Osteoblast (primary cell): ENCODE measurements around the gene LAMA5. TPM values are rescaled to one million over a fixed set of nuclear protein-coding genes. Genes with fewer than 3 reads are reported as not detected.

ENCODE experiments used
- DNase-seq: peaks from one replicate; pipeline ENCODE4 v3.0.0; 2011; ENCODE audit warnings: low spot score, mixed read lengths; ENCODE audit not compliant: insufficient read length; ENCODE audit errors: missing footprints
- H2AFZ ChIP-seq: 2 replicates; pipeline ENCODE4 v1.6.0; 2011; ENCODE audit warnings: mild to moderate bottlenecking, low read length
- H3K27ac ChIP-seq: 2 replicates; pipeline ENCODE4 v1.5.1; 2011; ENCODE audit warnings: mild to moderate bottlenecking, low read depth, low read length, moderate library complexity
- H3K27me3 ChIP-seq: 2 replicates; pipeline ENCODE4 v1.6.0; 2012; ENCODE audit warnings: mild to moderate bottlenecking, control low read depth, inconsistent platforms, low read length, moderate library complexity; ENCODE audit not compliant: insufficient read depth
- H3K36me3 ChIP-seq: 2 replicates; pipeline ENCODE4 v1.5.1; 2011; ENCODE audit warnings: mild to moderate bottlenecking, low read length, control low read depth, moderate library complexity; ENCODE audit not compliant: insufficient read depth
- H3K4me1 ChIP-seq: 2 replicates; pipeline ENCODE4 v1.5.1; 2011; ENCODE audit warnings: mild to moderate bottlenecking, low read length, control low read depth, moderate library complexity; ENCODE audit not compliant: insufficient read depth
- H3K4me2 ChIP-seq: 2 replicates; pipeline ENCODE4 v1.6.0; 2011; ENCODE audit warnings: mild to moderate bottlenecking, low read length; ENCODE audit not compliant: insufficient read depth
- H3K4me3 ChIP-seq: fragments of 200-600 bp; sonication (generic); 3 replicates; pipeline ENCODE4 v1.5.1; 2012; ENCODE audit warnings: mild to moderate bottlenecking, low read length, inconsistent platforms; ENCODE audit not compliant: insufficient read depth
- H3K79me2 ChIP-seq: 2 replicates; pipeline ENCODE4 v1.6.0; 2012; ENCODE audit warnings: mild to moderate bottlenecking, low read length, control low read depth, inconsistent platforms; ENCODE audit not compliant: insufficient read depth
- H3K9me3 ChIP-seq: 2 replicates; pipeline ENCODE4 v1.5.1; 2011; ENCODE audit warnings: low read depth, low read length, control low read depth
- H4K20me1 ChIP-seq: 2 replicates; pipeline ENCODE4 v1.6.0; 2012; ENCODE audit warnings: mild to moderate bottlenecking, low read length, control low read depth; ENCODE audit not compliant: insufficient read depth
- CTCF ChIP-seq: IDR thresholded peaks from 2 replicates; pipeline ENCODE4 v1.5.1; 2011; ENCODE audit warnings: mild to moderate bottlenecking, low read depth, low read length, moderate library complexity; ENCODE audit errors: extremely low read depth
- total RNA-seq: library from RNA; depleted of rRNA; stranded (reverse); fragments of >200 nt; gene quantifications from 2 replicates; pipeline ENCODE4 v1.2.3, GENCODE V29; 2012

Gene LAMA5
- total RNA-seq, 1 donor, result 2.2 TPM

GRCh38 chr20:62363920-62364851 is 2.9 kb downstream of the LAMA5 start:
- TF ChIP-seq CTCF, result no peak
- H3K4me1 ChIP-seq, result peaks cover 16% of the 10 kb centered on the region
- peaks cover 25% of the 10 kb centered on the region for H3K27me3 ChIP-seq

DNA sequence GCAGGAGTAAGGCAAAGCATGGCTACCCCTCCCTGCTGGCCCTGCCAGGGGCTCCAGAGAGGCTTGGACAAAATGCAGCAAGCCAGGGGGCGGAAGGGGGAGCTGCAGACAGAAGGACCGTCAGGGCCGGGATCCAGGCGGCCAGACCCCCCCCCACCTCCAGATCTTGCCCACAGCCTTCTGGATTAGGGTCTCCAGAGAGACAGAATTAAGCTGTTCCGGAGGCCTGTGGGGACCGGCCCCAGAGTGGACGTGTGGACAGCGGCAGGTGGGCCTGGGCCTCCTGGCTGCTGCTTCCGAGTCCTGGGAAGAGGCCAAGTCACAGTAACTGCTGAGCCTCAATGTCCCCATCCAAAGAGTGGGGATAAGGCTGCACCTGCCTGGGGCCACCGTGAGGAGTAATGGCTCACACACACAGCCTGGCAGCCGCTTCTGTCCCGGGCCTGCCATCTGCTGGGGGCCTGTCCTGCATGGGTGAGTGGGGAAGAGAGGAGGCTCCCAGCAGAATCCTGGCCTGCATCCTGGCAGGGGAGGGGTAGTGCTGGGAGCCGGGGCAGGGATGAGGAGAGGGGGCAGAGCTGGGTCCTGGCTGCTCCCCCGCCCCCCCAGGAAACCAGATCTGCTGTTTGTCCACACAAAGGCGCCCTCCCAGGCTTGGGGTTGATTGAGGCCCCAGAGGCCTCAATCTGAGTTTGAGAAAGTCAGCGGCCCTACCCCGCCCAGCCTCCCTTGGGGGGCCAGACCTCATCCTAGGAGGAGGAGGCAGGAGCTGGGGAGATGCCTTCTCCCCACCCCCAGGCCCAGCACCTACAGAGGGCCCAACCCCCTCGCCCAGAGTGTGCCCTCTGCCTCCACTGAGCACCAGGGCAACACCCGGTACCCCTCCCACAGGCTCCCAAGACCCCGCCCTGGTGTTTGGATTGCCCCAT is 3.9 kb downstream of the LAMA5 start:
- Histone ChIP-seq H3K4me1 (peaks cover 11% of the 10 kb centered on the region), H3K4me3 (no peak overlapping the region), H3K79me2 (no peaks in the 10 kb centered on the region), H3K27me3 (peaks cover 22% of the 10 kb centered on the region), H2AFZ (no peak overlapping the region), H3K9me3 (no peaks in the 10 kb centered on the region), H3K27ac (no peak overlapping the region), H3K4me2 (no peak overlapping the region), H4K20me1 (peaks cover 2% of the 10 kb centered on the region), H3K36me3 (no peaks in the 10 kb centered on the region)
- DNase-seq, result peak; percentile 85
- no peak for TF ChIP-seq CTCF

More at GRCh38 chr20:62363920-62364851, 2.9 kb downstream of the LAMA5 start:
- peaks cover 2% of the 10 kb centered on the region for H4K20me1 ChIP-seq
- no peak overlapping the region for H3K4me2 ChIP-seq
- H3K9me3 ChIP-seq, result no peaks in the 10 kb centered on the region
- no peak overlapping the region for H3K27ac ChIP-seq
- no peaks in the 10 kb centered on the region for H3K36me3 ChIP-seq
- no peak overlapping the region for H3K4me3 ChIP-seq
- H3K79me2 ChIP-seq, result no peaks in the 10 kb centered on the region
- peak; percentile 93 for DNase-seq
- no peak overlapping the region for H2AFZ ChIP-seq

DNA sequence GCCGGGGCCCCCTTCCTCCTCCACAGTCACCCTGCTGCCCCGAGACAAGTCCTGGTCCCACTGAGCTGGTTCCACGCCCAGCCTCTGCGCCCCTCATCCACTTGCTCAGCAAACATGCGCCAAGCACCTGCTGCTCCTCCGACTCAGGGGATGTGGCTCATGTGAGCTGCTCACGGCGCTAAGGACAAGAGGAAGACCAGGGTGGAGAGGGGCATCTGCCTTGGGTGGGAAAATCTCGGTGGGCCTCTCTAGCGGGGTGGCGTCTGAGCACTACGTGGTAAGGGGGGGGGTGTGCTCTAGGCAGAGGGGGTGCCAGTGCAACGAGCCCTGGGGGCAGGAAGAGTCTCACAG is 4.5 kb downstream of the LAMA5 start:
- Histone ChIP-seq H3K4me1 (peaks cover 10% of the 10 kb centered on the region), H3K79me2 (no peaks in the 10 kb centered on the region), H3K27me3 (peaks cover 15% of the 10 kb centered on the region), H2AFZ (no peak overlapping the region), H4K20me1 (peaks cover 2% of the 10 kb centered on the region), H3K4me2 (no peak overlapping the region), H3K36me3 (no peaks in the 10 kb centered on the region), H3K4me3 (no peak overlapping the region), H3K9me3 (no peaks in the 10 kb centered on the region), H3K27ac (no peak overlapping the region)
- peak; percentile 81 for DNase-seq
- no peak for TF ChIP-seq CTCF
